HAP-1 (cell line): Measurements from ENCODE around the gene BICD1.

Experiments used
- DNase-seq, 2 experiments: peaks; one replicate each; pipeline ENCODE4 v3.0.0-alpha.2; 2016 to 2020; ENCODE audit warnings: low spot score in 2 of 2
- H3K27me3 ChIP-seq: fragments of 250-450 bp; sonication (Bioruptor Pico); 2 replicates; pipeline ENCODE4 v1.5.1; 2020; ENCODE audit warnings: low read depth, mild to moderate bottlenecking, moderate library complexity
- H3K36me3 ChIP-seq: fragments of 250-450 bp; sonication (Bioruptor Pico); replicated peaks from 2 replicates; pipeline ENCODE4 v1.5.1; 2020; ENCODE audit warnings: mild to moderate bottlenecking
- H3K4me1 ChIP-seq: fragments of 250-450 bp; sonication (Bioruptor Pico); 2 replicates; pipeline ENCODE4 v1.5.1; 2020; ENCODE audit warnings: mild to moderate bottlenecking
- H3K4me3 ChIP-seq: fragments of 250-450 bp; sonication (Bioruptor Pico); 2 replicates; pipeline ENCODE4 v1.5.1; 2020; ENCODE audit warnings: mild to moderate bottlenecking, moderate library complexity
- H3K9me3 ChIP-seq: fragments of 250-450 bp; sonication (Bioruptor Pico); 2 replicates; pipeline ENCODE4 v1.5.1; 2020; ENCODE audit warnings: mild to moderate bottlenecking, moderate library complexity
- in situ Hi-C: fragments of 300-500 bp; cut with MboI; formaldehyde crosslinking; loops from 3 replicates; pipeline ENCODE4 v1.14.3; 2020; ENCODE audit warnings: low sequenced_read_pairs, inconsistent platforms, mixed read lengths

Gene BICD1

DNA sequence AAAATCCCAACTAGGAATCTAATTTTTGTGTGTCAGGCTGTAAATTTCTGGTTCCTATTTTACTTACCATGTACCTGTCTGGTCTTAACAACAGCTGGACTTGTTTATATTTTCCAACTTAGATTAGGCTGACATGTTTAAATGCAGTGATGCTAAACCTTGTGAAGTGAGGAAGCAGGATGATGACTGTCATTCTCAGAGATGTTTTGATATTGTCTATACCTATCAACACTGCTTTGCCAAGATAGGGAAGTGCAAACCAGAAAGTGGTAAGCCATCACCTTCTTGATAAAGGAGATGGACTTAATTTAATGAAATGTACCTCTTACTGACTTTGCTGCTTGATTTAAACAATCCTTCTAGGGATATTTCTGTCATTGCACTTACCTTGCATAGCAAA, 2.1 kb downstream of the BICD1 start:
- in situ Hi-C loops, result no loop called here
- no peaks in the 10 kb centered on the region for H3K9me3 ChIP-seq
- H3K4me1 ChIP-seq, result peaks cover 44% of the 10 kb centered on the region
- H3K4me3 ChIP-seq, result peak overlapping the region; percentile 67
- peaks cover 12% of the 10 kb centered on the region; the same call in 1 of the 2 replicates for H3K36me3 ChIP-seq
- DNase-seq, result no peak
- no peaks in the 10 kb centered on the region for H3K27me3 ChIP-seq

DNA sequence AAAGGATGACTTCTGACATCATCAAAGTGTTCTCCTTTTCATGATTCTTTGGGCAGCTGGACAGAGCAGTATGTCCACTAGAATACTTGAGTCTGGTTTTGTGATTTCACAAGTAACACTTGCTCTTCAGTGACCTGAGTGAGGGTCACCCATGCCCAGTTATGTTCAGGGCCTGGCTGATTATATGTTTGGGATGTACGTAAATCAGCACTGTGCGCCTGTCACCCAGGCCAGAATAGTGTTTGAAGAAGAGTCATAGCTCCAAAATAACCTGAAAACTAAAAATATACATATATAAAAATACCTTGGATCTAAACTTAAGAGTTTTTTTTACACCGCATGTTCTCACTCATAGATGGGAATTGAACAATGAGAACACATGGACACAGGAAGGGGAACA, 3.8 kb downstream of the BICD1 start:
- peaks cover 12% of the 10 kb centered on the region; the same call in 1 of the 2 replicates for H3K36me3 ChIP-seq
- H3K4me3 ChIP-seq, result peak overlapping the region; percentile 67
- H3K27me3 ChIP-seq, result no peaks in the 10 kb centered on the region
- no peak for DNase-seq
- H3K9me3 ChIP-seq, result no peaks in the 10 kb centered on the region
- in situ Hi-C loops, result no loop called here
- H3K4me1 ChIP-seq, result peaks cover 60% of the 10 kb centered on the region

GRCh38 chr12:32110942-32111341, 4.3 kb downstream of the BICD1 start:
- Histone ChIP-seq H3K9me3 (no peaks in the 10 kb centered on the region), H3K4me3 (no peak overlapping the region), H3K4me1 (peaks cover 60% of the 10 kb centered on the region), H3K27me3 (no peaks in the 10 kb centered on the region), H3K36me3 (peaks cover 12% of the 10 kb centered on the region; the same call in 1 of the 2 replicates)
- DNase-seq, result no peak
- in situ Hi-C loops, result no loop called here

DNA sequence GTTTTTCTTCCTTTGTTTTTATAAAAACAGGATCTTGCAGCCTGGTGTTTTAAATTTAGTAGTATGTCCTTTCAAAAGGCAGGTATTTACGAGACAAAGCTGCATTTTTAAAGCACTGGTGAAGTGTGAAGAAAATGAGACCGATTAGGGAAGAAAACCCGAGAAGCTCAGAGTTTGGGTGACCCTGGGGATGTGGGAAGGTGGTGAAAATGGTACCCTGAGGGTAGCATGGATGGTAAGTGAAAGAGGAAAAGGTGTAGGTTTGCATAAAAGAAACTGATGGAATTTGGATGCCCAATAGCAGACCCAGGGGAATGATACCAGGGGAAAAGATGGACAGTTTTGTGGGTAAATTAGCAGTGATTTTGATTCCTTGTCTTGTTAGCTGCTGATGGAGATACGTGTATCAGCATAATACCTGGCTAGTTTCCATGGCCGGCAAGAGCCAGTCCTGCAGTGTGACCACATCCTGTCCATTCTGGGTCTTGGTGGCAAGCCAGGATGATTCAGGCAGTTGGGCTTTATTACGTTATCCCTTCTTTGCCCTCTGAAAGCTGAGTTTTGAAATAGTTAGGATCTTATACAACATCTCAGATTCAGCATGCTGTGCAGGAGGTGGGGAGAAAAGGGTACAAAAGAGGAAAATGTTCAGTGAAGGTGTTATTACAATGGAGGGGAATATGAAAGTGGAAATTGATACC, 8.9 kb downstream of the BICD1 start:
- Histone ChIP-seq H3K4me1 (peaks cover 76% of the 10 kb centered on the region), H3K27me3 (no peaks in the 10 kb centered on the region), H3K36me3 (peaks cover 10% of the 10 kb centered on the region; the same call in 1 of the 2 replicates), H3K9me3 (no peaks in the 10 kb centered on the region), H3K4me3 (no peak overlapping the region)
- in situ Hi-C loops, result no loop called here
- DNase-seq, result no peak

DNA sequence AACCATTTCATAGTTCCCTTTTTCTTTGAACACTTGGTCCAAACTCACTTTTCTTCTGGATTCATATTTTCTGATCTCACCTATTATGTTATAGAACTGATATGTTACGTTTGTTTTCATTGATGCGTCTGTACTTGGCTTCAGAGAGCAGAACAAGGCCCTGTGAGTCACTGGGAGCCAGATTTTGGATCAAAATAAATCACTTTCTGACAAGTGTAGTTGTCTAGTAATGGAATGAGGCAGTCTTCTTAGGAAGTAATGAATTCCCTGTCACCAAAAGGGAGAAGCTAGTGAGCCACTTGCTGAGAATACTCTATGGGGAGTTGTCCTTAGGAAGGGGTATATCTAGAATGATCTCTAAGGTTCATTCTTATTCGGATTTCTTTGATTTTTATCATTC, 10.2 kb downstream of the BICD1 start:
- Histone ChIP-seq H3K4me1 (peaks cover 77% of the 10 kb centered on the region), H3K36me3 (peaks cover 10% of the 10 kb centered on the region; the same call in 1 of the 2 replicates), H3K9me3 (no peaks in the 10 kb centered on the region), H3K4me3 (no peak overlapping the region), H3K27me3 (no peaks in the 10 kb centered on the region)
- DNase-seq, result no peak
- in situ Hi-C loops, result no loop called here

- H3K4me1 ChIP-seq, result peaks cover 77% of the 10 kb centered on the region
Observed at GRCh38 chr12:32117316-32117715, 10.7 kb downstream of the BICD1 start.

GRCh38 chr12:32118806-32119205, 12.2 kb downstream of the BICD1 start:
- peaks cover 71% of the 10 kb centered on the region for H3K4me1 ChIP-seq
- H3K27me3 ChIP-seq, result no peaks in the 10 kb centered on the region

More at GRCh38 chr12:32117316-32117715, 10.7 kb downstream of the BICD1 start:
- Histone ChIP-seq H3K27me3 (no peaks in the 10 kb centered on the region), H3K36me3 (peaks cover 7% of the 10 kb centered on the region; the same call in 1 of the 2 replicates), H3K9me3 (no peaks in the 10 kb centered on the region), H3K4me3 (no peak overlapping the region)
- in situ Hi-C loops, result no loop called here
- no peak for DNase-seq

DNA sequence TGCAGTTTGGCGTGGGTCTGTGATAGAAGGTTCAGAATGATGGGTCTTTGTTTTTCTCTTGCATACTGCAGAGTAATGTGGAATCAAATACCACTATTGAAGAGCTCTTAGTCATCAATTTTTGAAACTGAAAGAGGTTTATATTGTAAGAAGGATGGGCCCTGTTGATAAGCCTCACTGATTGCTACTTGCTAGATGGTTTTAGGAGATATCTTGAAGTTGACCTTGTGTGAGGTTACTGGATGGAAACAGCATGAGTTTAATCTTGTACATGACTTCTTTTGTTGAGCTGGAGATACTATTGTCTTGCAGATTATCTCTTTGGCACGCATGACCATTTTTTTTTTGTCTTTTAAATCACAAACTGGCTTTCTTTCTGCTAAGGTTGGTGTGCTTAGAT, 13.8 kb downstream of the BICD1 start:
- Histone ChIP-seq H3K4me1 (peaks cover 71% of the 10 kb centered on the region), H3K4me3 (no peak overlapping the region), H3K9me3 (no peaks in the 10 kb centered on the region), H3K36me3 (peaks cover 10% of the 10 kb centered on the region), H3K27me3 (no peaks in the 10 kb centered on the region)
- in situ Hi-C loops, result no loop called here
- DNase-seq, result peak; percentile 54 to 100

More at GRCh38 chr12:32118806-32119205, 12.2 kb downstream of the BICD1 start:
- in situ Hi-C loops, result no loop called here
- Histone ChIP-seq H3K4me3 (no peak overlapping the region), H3K9me3 (no peaks in the 10 kb centered on the region), H3K36me3 (peaks cover 10% of the 10 kb centered on the region)
- no peak for DNase-seq

DNA sequence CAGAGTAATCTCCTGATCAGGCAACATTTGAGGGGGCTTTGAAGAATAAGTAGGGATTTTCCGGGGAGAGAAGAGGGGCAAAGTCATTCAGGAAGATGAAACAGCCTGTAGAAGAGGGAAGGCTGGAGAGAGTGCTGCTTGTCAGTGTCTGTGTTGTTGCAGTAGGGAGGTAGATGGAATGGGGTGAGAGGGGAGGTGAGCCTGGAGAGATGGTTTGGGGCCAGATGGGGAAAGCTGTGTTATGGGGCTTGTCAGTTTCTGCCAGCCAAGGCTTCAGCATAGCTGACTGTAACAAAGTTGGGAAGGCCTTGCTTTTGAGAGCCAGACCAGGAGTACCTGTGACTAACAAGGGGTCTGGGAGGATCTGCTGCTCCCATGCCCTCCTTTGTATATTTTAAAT, 18.0 kb downstream of the BICD1 start:
- Histone ChIP-seq H3K9me3 (no peaks in the 10 kb centered on the region), H3K27me3 (no peaks in the 10 kb centered on the region), H3K4me3 (no peak overlapping the region), H3K4me1 (peaks cover 58% of the 10 kb centered on the region), H3K36me3 (peaks cover 4% of the 10 kb centered on the region; the same call in 1 of the 2 replicates)
- no peak for DNase-seq
- in situ Hi-C loops, result no loop called here

- in situ Hi-C loops, result no loop called here
- DNase-seq, result no peak
- Histone ChIP-seq H3K36me3 (peaks cover 6% of the 10 kb centered on the region), H3K4me1 (peaks cover 57% of the 10 kb centered on the region), H3K4me3 (no peak overlapping the region), H3K27me3 (no peaks in the 10 kb centered on the region), H3K9me3 (no peaks in the 10 kb centered on the region)
Observed at GRCh38 chr12:32125455-32126084, 18.9 kb downstream of the BICD1 start.

- Histone ChIP-seq H3K4me1 (peaks cover 51% of the 10 kb centered on the region), H3K4me3 (no peak overlapping the region), H3K9me3 (no peaks in the 10 kb centered on the region), H3K36me3 (peaks cover 7% of the 10 kb centered on the region), H3K27me3 (no peaks in the 10 kb centered on the region)
- in situ Hi-C loops, result no loop called here
- no peak for DNase-seq
Observed at GRCh38 chr12:32126720-32127119, 20.1 kb downstream of the BICD1 start.

DNA sequence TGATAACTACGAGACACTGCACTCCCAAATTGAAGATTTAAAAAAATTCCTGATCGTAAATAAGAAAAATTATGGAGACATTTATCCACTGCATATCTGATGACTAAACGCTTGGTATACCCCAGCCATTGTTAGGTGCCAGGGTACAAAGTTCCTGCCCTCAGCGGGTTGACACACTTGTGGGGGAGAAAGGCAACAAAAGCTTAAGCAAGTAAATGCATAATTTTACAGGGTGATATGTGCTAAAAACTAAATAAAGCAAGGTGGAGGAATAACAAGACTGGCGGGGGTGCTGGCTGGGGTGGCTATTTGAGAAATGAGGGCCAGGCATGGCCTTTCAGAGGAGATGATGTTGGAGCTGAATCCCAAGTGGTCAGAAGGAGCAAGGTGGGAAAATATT, 25.0 kb downstream of the BICD1 start:
- Histone ChIP-seq H3K27me3 (no peaks in the 10 kb centered on the region), H3K9me3 (no peaks in the 10 kb centered on the region), H3K36me3 (peaks cover 3% of the 10 kb centered on the region; the same call in 1 of the 2 replicates), H3K4me1 (peaks cover 17% of the 10 kb centered on the region), H3K4me3 (no peak overlapping the region)
- DNase-seq, result no peak
- in situ Hi-C loops, result no loop called here

- no peak overlapping the region for H3K4me3 ChIP-seq
Observed at GRCh38 chr12:32134101-32134888, 27.6 kb downstream of the BICD1 start.

GRCh38 chr12:32135967-32136366, 29.3 kb downstream of the BICD1 start:
- in situ Hi-C loops, result no loop called here
- no peak for DNase-seq
- Histone ChIP-seq H3K27me3 (no peaks in the 10 kb centered on the region), H3K4me3 (no peak overlapping the region), H3K4me1 (peaks cover 20% of the 10 kb centered on the region), H3K36me3 (no peaks in the 10 kb centered on the region; the same call in 1 of the 2 replicates), H3K9me3 (no peaks in the 10 kb centered on the region)

More at GRCh38 chr12:32134101-32134888, 27.6 kb downstream of the BICD1 start:
- DNase-seq, result no peak
- in situ Hi-C loops, result no loop called here
- Histone ChIP-seq H3K9me3 (no peaks in the 10 kb centered on the region), H3K27me3 (no peaks in the 10 kb centered on the region), H3K36me3 (peaks cover 3% of the 10 kb centered on the region; the same call in 1 of the 2 replicates), H3K4me1 (peaks cover 20% of the 10 kb centered on the region)
